Activated CD8-positive, alpha-beta memory T cell treated with anti-CD3 and anti-CD28 coated beads, Interleukin-2, amount 50 U/mL, for 4 hours (primary cell): ENCODE measurements around the gene INSL3.

Experiments used
- DNase-seq: peaks from one replicate; pipeline ENCODE4 v3.0.0-alpha.2; 2020

Gene INSL3

GRCh38 chr19:17821190-17821589 is at the start of gene INSL3:
Gene INSL3 (minus strand): TSS chr19:17821519. CDS start chr19:17821506, 13 bp downstream.
- DNase-seq: no peak

GRCh38 chr19:17869114-17869608 is 47.8 kb upstream of the INSL3 start:
- no peak for DNase-seq

GRCh38 chr19:17868669-17869068 is 47.4 kb upstream of the INSL3 start:
- no peak for DNase-seq

- DNase-seq: no peak
Observed at GRCh38 chr19:17866964-17867486, 45.7 kb upstream of the INSL3 start.

GRCh38 chr19:17866312-17866963 is 45.1 kb upstream of the INSL3 start:
- no peak for DNase-seq

- DNase-seq: no peak
Observed at GRCh38 chr19:17865364-17866311, 44.3 kb upstream of the INSL3 start.

- DNase-seq: no peak
Observed at GRCh38 chr19:17863520-17864182, 42.3 kb upstream of the INSL3 start.

- no peak for DNase-seq
Observed at GRCh38 chr19:17862711-17863519, 41.6 kb upstream of the INSL3 start.

- no peak for DNase-seq
Observed at GRCh38 chr19:17861542-17862402, 40.5 kb upstream of the INSL3 start.

- DNase-seq: no peak
Observed at GRCh38 chr19:17860993-17861360, 39.7 kb upstream of the INSL3 start.

GRCh38 chr19:17860331-17860992 is 39.1 kb upstream of the INSL3 start:
- no peak for DNase-seq

GRCh38 chr19:17859533-17860330 is 38.4 kb upstream of the INSL3 start, which contains the start of gene RPL18A:
Gene RPL18A (plus strand): TSS chr19:17859910. CDS start chr19:17859957, 47 bp downstream.
- peak; percentile 98 for DNase-seq

GRCh38 chr19:17855280-17856152 is 34.2 kb upstream of the INSL3 start:
- DNase-seq: peak; percentile 94

- DNase-seq: no peak
Observed at GRCh38 chr19:17854061-17854460, 32.7 kb upstream of the INSL3 start.

- no peak for DNase-seq
Observed at GRCh38 chr19:17848595-17849292, 27.4 kb upstream of the INSL3 start.

GRCh38 chr19:17847538-17848366 is 26.4 kb upstream of the INSL3 start, which contains the start of gene JAK3:
Gene JAK3 (minus strand): TSS chr19:17847982. CDS start chr19:17844417, 3,565 bp downstream.
- peak; percentile 84 for DNase-seq

GRCh38 chr19:17846146-17846545 is 24.8 kb upstream of the INSL3 start:
- DNase-seq: no peak
